ENCODE results near the gene IQCK.

IQCK gene

GRCh38 chr16:19872179-19872863 is 154.2 kb downstream of the IQCK start:
- intact Hi-C loops (cut with DNase I; ENCODE audit: low total_unique reads) = no loop called here
- DNase-seq = no peak
- Histone ChIP-seq H3K27me3 (no peaks in the 10 kb centered on the region), H3K4me1 (no peaks in the 10 kb centered on the region), H3K4me3 (no peak overlapping the region), H3K27ac (no peak overlapping the region), H3K9me3 (no peaks in the 10 kb centered on the region), H3K36me3 (peaks cover 0 to 13% (median 9%) of the 10 kb centered on the region in 3 donors)
- no peak for TF ChIP-seq CTCF (IDR thresholded peaks at IDR 0.05)

DNA sequence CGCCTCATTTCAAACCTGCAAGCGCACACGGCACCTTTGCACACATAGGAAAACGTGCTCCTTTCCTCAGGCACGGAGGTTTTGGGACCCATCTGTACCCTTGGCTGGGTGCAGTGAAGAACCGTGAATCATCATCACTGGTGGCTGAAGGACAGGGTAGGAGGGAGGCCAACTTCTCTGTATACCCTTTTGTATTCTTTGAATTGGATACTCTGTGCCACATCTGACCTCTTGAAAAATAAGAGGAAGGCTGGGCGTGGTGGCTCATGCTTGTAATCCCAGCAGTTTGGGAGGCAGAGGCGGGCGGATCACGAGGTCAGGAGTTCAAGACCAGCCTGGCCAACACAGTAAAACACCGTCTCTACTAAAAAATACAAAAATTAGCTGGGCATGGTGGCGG is 154.9 kb downstream of the IQCK start:
- TF ChIP-seq CTCF (IDR thresholded peaks at IDR 0.05) = no peak
- Histone ChIP-seq H3K27me3 (no peaks in the 10 kb centered on the region), H3K4me3 (no peak overlapping the region), H3K27ac (no peak overlapping the region), H3K4me1 (no peaks in the 10 kb centered on the region), H3K9me3 (no peaks in the 10 kb centered on the region), H3K36me3 (peaks cover 0 to 13% (median 9%) of the 10 kb centered on the region in 3 donors)
- no peak for DNase-seq
- intact Hi-C loops (cut with DNase I; ENCODE audit: low total_unique reads) = no loop called here

GRCh38 chr16:19874026-19874425 is 156.0 kb downstream of the IQCK start:
- Histone ChIP-seq H3K4me1 (peaks cover 0 to 4% (median 0%) of the 10 kb centered on the region in 4 donors), H3K27ac (no peak overlapping the region)

DNA sequence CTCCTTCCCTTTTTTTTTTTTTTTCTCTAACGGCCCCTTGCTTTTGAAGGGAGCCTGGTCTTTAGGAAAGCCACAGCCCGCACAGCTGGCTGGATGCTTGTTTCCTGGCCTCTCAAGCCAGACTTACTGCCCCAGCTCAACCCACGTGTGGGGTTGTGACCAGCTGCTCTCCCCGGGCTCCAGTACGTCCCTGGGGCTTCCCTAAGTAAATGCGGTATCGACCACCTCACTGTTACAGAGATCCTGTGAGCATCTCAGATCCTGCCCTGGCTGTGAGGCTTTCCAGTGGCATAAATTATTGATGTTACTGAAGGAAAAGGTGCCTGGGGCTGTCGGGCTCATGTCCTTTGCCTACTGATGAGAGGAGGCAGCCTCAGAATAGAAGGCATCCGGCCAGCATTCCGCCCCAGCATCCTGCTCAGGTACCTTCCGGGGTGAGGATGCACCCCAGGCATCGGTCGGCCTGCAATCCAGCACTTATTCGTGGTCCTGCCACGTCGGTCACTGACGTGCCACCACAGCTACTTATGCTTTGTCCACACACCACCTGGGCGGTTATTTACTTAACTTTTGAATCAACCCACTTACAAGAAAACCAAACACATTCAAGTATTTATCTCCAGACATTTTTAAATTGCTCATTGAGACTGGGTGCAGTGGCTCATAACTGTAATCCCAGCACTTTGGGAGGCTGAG is 156.9 kb downstream of the IQCK start:
- Histone ChIP-seq H3K4me3 (no peak overlapping the region), H3K27ac (no peak overlapping the region), H3K4me1 (peaks cover 0 to 4% (median 0%) of the 10 kb centered on the region in 4 donors), H3K9me3 (no peaks in the 10 kb centered on the region), H3K36me3 (peaks cover 0 to 13% (median 9%) of the 10 kb centered on the region in 3 donors), H3K27me3 (no peaks in the 10 kb centered on the region)
- intact Hi-C loops (cut with DNase I; ENCODE audit: low total_unique reads) = no loop called here
- DNase-seq = no peak
- TF ChIP-seq CTCF (IDR thresholded peaks at IDR 0.05) = no peak

More at GRCh38 chr16:19874026-19874425, 156.0 kb downstream of the IQCK start:
- peaks cover 0 to 13% (median 9%) of the 10 kb centered on the region in 3 donors for H3K36me3 ChIP-seq
- TF ChIP-seq CTCF (IDR thresholded peaks at IDR 0.05) = no peak
- intact Hi-C loops (cut with DNase I; ENCODE audit: low total_unique reads) = no loop called here
- H3K27me3 ChIP-seq = no peaks in the 10 kb centered on the region
- H3K9me3 ChIP-seq = no peaks in the 10 kb centered on the region
- no peak for DNase-seq
- no peak overlapping the region for H3K4me3 ChIP-seq

DNA sequence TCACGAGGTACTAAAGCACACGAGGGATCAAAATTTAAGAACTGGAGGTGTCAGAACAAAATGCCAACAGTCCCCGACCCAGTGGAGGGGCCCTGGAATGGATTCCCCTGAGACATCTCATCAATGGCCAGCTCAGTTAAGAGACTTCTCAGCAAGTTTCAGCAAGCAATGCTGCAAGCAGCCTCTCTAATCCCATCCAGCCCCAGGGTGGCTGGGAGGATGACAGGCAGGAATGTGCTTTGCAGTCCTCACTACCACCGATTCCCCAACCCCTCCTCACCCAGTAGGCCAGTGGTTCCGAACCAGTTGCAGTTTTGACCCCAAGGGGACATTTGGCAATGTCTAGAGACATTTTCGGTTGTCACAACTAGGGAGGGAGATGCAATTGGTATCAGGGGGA is 157.8 kb downstream of the IQCK start:
- Histone ChIP-seq H3K27me3 (no peaks in the 10 kb centered on the region), H3K9me3 (no peaks in the 10 kb centered on the region), H3K27ac (no peak overlapping the region), H3K36me3 (peaks cover 0 to 13% (median 9%) of the 10 kb centered on the region in 3 donors), H3K4me1 (peaks cover 0 to 4% (median 0%) of the 10 kb centered on the region in 4 donors), H3K4me3 (no peak overlapping the region)
- TF ChIP-seq CTCF (IDR thresholded peaks at IDR 0.05) = no peak
- intact Hi-C loops (cut with DNase I; ENCODE audit: low total_unique reads) = no loop called here
- no peak for DNase-seq
